ENCODE results near the gene PAK5.

GRCh38 chr20:9672027-9672426, 166.8 kb downstream of the PAK5 start:
- TF ChIP-seq GATA3 (IDR thresholded peaks at IDR 0.05; ENCODE audit: low read depth, low read length) (no peak), GATA2 (IDR thresholded peaks at IDR 0.05; ENCODE audit: low read depth, low read length) (no peak)

All from SH-SY5Y (cell line).